PC-3 (cell line): ENCODE measurements around the gene KLRG1.
A peak's percentile ranks its signal among the peaks of the same experiment; 100 is the strongest.

Experiments
- CTCF ChIP-seq: fragments of 300-600 bp; sonication (generic); conservative IDR thresholded peaks from 2 replicates; pipeline ENCODE4 v1.5.1; 2017; ENCODE audit warnings: antibody characterized with exemption, low read depth, mild to moderate bottlenecking, low read length
- EZH2 ChIP-seq: fragments of 300-600 bp; sonication (generic); IDR thresholded peaks from one replicate; pipeline ENCODE4 v1.6.1; 2017; ENCODE audit warnings: antibody characterized with exemption, mild to moderate bottlenecking, low read length; ENCODE audit not compliant: unreplicated experiment

DNA sequence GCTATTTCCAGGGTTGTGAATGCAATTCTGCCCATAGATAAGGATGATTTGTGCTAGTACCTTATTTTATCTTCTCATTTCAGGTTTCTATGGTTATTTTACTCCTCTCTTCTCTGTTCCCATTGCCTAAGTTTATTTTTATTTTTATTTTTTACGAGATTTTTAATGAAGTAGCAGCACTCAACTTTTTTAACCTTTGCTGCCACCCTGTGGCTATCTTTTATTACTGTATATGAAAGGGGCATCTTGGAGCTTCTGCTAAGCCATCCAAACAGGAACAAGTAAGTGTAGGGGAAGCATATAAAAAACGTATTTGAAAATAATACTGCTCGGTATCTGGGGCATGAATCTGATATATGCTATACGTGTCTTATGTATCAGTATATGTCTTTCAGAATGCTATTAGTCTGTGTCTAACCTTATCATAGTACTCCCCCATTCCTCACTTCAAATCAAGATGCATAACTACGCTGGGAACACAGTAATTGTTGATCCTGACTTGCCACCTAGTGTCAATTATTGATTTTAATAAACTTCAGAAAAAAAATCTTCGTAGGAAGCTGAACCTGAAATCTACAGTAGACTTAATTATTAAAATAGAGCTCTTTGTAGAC is 60.3 kb downstream of the KLRG1 start:
- peak; percentile 63 for TF ChIP-seq CTCF
- TF ChIP-seq EZH2, result no peak
